ENCODE measurements around the gene POU2AF3. TPM values are rescaled to one million over a fixed set of nuclear protein-coding genes. Genes with fewer than 3 reads are reported as not detected.

Gene POU2AF3
- total RNA-seq, 1 experiment from 2014 or later = 3.0 TPM

DNA sequence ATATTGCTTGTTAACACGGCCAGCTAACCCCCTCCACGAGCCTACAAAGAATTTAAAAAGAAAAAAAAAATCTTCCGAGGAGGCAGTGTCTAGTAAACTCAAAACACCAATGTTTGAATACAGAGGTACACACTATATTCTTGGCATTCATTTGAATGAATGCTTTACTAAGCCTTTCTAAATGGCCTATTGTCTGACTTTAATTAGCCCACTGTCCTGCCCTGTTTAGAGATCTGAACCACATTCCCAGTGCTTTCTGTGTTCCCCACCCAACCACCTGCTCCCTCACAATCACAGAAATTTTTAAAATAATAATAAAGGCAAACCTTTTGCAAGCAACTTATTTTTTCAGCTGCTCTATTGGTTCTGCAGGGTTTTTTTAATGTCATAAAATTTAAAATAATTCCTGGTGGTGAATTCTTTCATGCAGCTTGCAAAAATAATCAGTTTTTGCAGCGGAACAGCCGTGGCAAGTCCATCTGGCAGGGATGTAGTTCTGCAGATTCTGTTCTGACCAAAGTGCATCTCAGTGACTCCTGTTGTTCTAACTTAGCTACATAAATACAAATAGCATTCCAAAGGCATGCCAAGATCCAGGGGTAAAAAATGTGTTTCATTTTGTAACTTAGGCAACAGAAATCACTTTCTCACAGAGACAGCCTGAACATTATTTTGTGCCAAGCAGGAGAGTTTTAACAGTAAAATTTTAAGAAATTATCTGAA lies 29.0 kb upstream of the POU2AF3 start:
- no peak overlapping the region for H3K4me3 ChIP-seq
- no peak overlapping the region for H2AFZ ChIP-seq
- H3K27me3 ChIP-seq (ENCODE audit: insufficient read depth, low read depth) = no peaks in the 10 kb centered on the region
- DNase-seq = no peak
- H3K4me1 ChIP-seq (replicated peaks; ENCODE audit: insufficient read depth) = no peaks in the 10 kb centered on the region
- BruUV-seq (replicated peaks) = no TSS peak
- no peak overlapping the region for H3K27ac ChIP-seq
- no peaks in the 10 kb centered on the region for H3K36me3 ChIP-seq (ENCODE audit: low read depth)
- no peaks in the 10 kb centered on the region for H4K20me1 ChIP-seq (ENCODE audit: insufficient read depth)
- no peaks in the 10 kb centered on the region for H3F3A ChIP-seq (ENCODE audit: insufficient read depth, low read depth)
- no peaks in the 10 kb centered on the region for H3K9me2 ChIP-seq (ENCODE audit: insufficient read depth)
- intact Hi-C loops (cut with micrococcal nuclease; ENCODE audit: unreplicated experiment) = no loop called here
- H3K79me2 ChIP-seq (ENCODE audit: low read depth) = no peaks in the 10 kb centered on the region
- no peaks in the 10 kb centered on the region for H3K9me3 ChIP-seq (ENCODE audit: insufficient read depth, low read depth)
- POLR2A ChIA-PET (ENCODE audit: unreplicated experiment) = no interaction called here
- CTCF ChIA-PET = no interaction called here
- no peak overlapping the region for H3K4me2 ChIP-seq
- no peak for TF ChIP-seq EZH2 (IDR thresholded peaks at IDR 0.05; ENCODE audit: low read depth)
- TF ChIP-seq, protein P1, sequence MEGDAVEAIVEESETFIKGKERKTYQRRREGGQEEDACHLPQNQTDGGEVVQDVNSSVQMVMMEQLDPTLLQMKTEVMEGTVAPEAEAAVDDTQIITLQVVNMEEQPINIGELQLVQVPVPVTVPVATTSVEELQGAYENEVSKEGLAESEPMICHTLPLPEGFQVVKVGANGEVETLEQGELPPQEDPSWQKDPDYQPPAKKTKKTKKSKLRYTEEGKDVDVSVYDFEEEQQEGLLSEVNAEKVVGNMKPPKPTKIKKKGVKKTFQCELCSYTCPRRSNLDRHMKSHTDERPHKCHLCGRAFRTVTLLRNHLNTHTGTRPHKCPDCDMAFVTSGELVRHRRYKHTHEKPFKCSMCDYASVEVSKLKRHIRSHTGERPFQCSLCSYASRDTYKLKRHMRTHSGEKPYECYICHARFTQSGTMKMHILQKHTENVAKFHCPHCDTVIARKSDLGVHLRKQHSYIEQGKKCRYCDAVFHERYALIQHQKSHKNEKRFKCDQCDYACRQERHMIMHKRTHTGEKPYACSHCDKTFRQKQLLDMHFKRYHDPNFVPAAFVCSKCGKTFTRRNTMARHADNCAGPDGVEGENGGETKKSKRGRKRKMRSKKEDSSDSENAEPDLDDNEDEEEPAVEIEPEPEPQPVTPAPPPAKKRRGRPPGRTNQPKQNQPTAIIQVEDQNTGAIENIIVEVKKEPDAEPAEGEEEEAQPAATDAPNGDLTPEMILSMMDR (conservative IDR thresholded peaks at IDR 0.05) = no peak

- no TSS peak for BruUV-seq (replicated peaks)
- Histone ChIP-seq H3K79me2 (ENCODE audit: low read depth) (no peaks in the 10 kb centered on the region), H4K20me1 (ENCODE audit: insufficient read depth) (no peaks in the 10 kb centered on the region), H3K4me1 (replicated peaks; ENCODE audit: insufficient read depth) (no peaks in the 10 kb centered on the region), H3K27me3 (ENCODE audit: insufficient read depth, low read depth) (no peaks in the 10 kb centered on the region), H3K36me3 (ENCODE audit: low read depth) (no peaks in the 10 kb centered on the region), H3K4me3 (no peak overlapping the region), H3K4me2 (no peak overlapping the region), H3K9me2 (ENCODE audit: insufficient read depth) (no peaks in the 10 kb centered on the region), H3K27ac (no peak overlapping the region), H3F3A (ENCODE audit: insufficient read depth, low read depth) (no peaks in the 10 kb centered on the region), H3K9me3 (ENCODE audit: insufficient read depth, low read depth) (no peaks in the 10 kb centered on the region), H2AFZ (no peak overlapping the region)
- POLR2A ChIA-PET (ENCODE audit: unreplicated experiment) = no interaction called here
- intact Hi-C loops (cut with micrococcal nuclease; ENCODE audit: unreplicated experiment) = no loop called here
- TF ChIP-seq, protein P1 (conservative IDR thresholded peaks at IDR 0.05) = no peak
- TF ChIP-seq EZH2 (IDR thresholded peaks at IDR 0.05; ENCODE audit: low read depth) = no peak
- DNase-seq = no peak
- CTCF ChIA-PET = no interaction called here
Observed at GRCh38 chr11:111272420-111272819, 25.9 kb upstream of the POU2AF3 start.

GRCh38 chr11:111282562-111283075 lies 15.7 kb upstream of the POU2AF3 start:
- no peak overlapping the region for H3K27ac ChIP-seq
- POLR2A ChIA-PET (ENCODE audit: unreplicated experiment) = no interaction called here

More at GRCh38 chr11:111282562-111283075, 15.7 kb upstream of the POU2AF3 start:
- H4K20me1 ChIP-seq (ENCODE audit: insufficient read depth) = no peaks in the 10 kb centered on the region
- no peak overlapping the region for H3K4me2 ChIP-seq
- H3K4me1 ChIP-seq (replicated peaks; ENCODE audit: insufficient read depth) = no peaks in the 10 kb centered on the region
- no peak for DNase-seq
- no TSS peak for BruUV-seq (replicated peaks)
- H3K36me3 ChIP-seq (ENCODE audit: low read depth) = no peaks in the 10 kb centered on the region
- TF ChIP-seq, protein P1 (conservative IDR thresholded peaks at IDR 0.05) = no peak
- no peak for TF ChIP-seq EZH2 (IDR thresholded peaks at IDR 0.05; ENCODE audit: low read depth)
- H3K9me3 ChIP-seq (ENCODE audit: insufficient read depth, low read depth) = no peaks in the 10 kb centered on the region
- no peaks in the 10 kb centered on the region for H3K79me2 ChIP-seq (ENCODE audit: low read depth)
- H3F3A ChIP-seq (ENCODE audit: insufficient read depth, low read depth) = no peaks in the 10 kb centered on the region
- H3K4me3 ChIP-seq = no peak overlapping the region
- H3K9me2 ChIP-seq (ENCODE audit: insufficient read depth) = peaks cover 4% of the 10 kb centered on the region; the same call in 1 of the 2 replicates
- H3K27me3 ChIP-seq (ENCODE audit: insufficient read depth, low read depth) = no peaks in the 10 kb centered on the region
- intact Hi-C loops (cut with micrococcal nuclease; ENCODE audit: unreplicated experiment) = loop anchor here (1.0 to 10.0 kb wide), 4 partner anchors 141 to 562 kb away; no protein-coding TSS in a partner anchor
- CTCF ChIA-PET = interaction anchor here (0.6 to 1.1 kb wide), 6 partner anchors 28 to 495 kb away, joined by 3 to 16 read pairs (median 9); no protein-coding TSS in a partner anchor
- H2AFZ ChIP-seq = no peak overlapping the region
